Chondrocyte (in vitro differentiated cells): ENCODE data around the gene IPO5. TPM values are rescaled to one million over a fixed set of nuclear protein-coding genes. Genes with fewer than 3 reads are reported as not detected.

Experiments used
- DNase-seq: peaks from one replicate; pipeline ENCODE4 v3.0.0; 2021; ENCODE audit warnings: mixed read lengths, low spot score
- H3K27ac Mint-ChIP-seq: one replicate; pipeline ENCODE4 v1.8.0; 2021; ENCODE audit warnings: mild to moderate bottlenecking, moderate library complexity, mixed read lengths; ENCODE audit not compliant: unreplicated experiment
- H3K27me3 Mint-ChIP-seq: 2 replicates; pipeline ENCODE4 v1.8.0; 2021; ENCODE audit warnings: low read depth, mixed read lengths
- H3K36me3 Mint-ChIP-seq: 2 replicates; pipeline ENCODE4 v1.8.0; 2021; ENCODE audit warnings: low read depth, mixed read lengths
- H3K4me1 Mint-ChIP-seq: 2 replicates; pipeline ENCODE4 v1.8.0; 2021; ENCODE audit warnings: low read depth, mild to moderate bottlenecking, mixed read lengths
- H3K4me3 Mint-ChIP-seq: one replicate; pipeline ENCODE4 v1.8.0; 2021; ENCODE audit warnings: mild to moderate bottlenecking, moderate library complexity, mixed read lengths; ENCODE audit not compliant: unreplicated experiment
- H3K9me3 Mint-ChIP-seq: 2 replicates; pipeline ENCODE4 v1.8.0; 2021; ENCODE audit warnings: low read depth, mixed read lengths
- total RNA-seq: library from RNA; stranded (reverse); gene quantifications from 3 replicates; pipeline ENCODE4 v1.2.1, GENCODE V29; 2021
- TF ChIP-seq, protein P1 (sequence below): fragments of 200-600 bp; sonication (generic); IDR thresholded peaks from 2 replicates; pipeline ENCODE4 v1.5.0; 2021; ENCODE audit warnings: antibody characterized with exemption, mild to moderate bottlenecking, moderate library complexity

IPO5 gene
- total RNA-seq, 1 donor from 2014 or later = 119 TPM

GRCh38 chr13:98072476-98072875 lies 119.0 kb downstream of the IPO5 start:
- no peaks in the 10 kb centered on the region for H3K36me3 Mint-ChIP-seq
- no peaks in the 10 kb centered on the region for H3K4me1 Mint-ChIP-seq
- no peak overlapping the region for H3K27ac Mint-ChIP-seq
- H3K27me3 Mint-ChIP-seq = no peaks in the 10 kb centered on the region
- no peaks in the 10 kb centered on the region for H3K9me3 Mint-ChIP-seq
- no peak overlapping the region for H3K4me3 Mint-ChIP-seq
- DNase-seq = no peak
- TF ChIP-seq, protein P1, sequence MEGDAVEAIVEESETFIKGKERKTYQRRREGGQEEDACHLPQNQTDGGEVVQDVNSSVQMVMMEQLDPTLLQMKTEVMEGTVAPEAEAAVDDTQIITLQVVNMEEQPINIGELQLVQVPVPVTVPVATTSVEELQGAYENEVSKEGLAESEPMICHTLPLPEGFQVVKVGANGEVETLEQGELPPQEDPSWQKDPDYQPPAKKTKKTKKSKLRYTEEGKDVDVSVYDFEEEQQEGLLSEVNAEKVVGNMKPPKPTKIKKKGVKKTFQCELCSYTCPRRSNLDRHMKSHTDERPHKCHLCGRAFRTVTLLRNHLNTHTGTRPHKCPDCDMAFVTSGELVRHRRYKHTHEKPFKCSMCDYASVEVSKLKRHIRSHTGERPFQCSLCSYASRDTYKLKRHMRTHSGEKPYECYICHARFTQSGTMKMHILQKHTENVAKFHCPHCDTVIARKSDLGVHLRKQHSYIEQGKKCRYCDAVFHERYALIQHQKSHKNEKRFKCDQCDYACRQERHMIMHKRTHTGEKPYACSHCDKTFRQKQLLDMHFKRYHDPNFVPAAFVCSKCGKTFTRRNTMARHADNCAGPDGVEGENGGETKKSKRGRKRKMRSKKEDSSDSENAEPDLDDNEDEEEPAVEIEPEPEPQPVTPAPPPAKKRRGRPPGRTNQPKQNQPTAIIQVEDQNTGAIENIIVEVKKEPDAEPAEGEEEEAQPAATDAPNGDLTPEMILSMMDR = no peak

Other genes with a start within 250 kb of the IPO5 start
- gene FARP1, start 189.4 kb downstream of the IPO5 start, total RNA-seq = 237 to 331 TPM (median 328 TPM) in 3 replicates
- not detected in 3 replicates for gene RNF113B, start 223.6 kb downstream of the IPO5 start, total RNA-seq